Stimulated activated CD8-positive, alpha-beta memory T cell treated with anti-CD3 and anti-CD28 coated beads, Interleukin-4, amount 100 ng/mL, for 24 hours (primary cell): ENCODE data around the gene PRSS21.

Experiments
- DNase-seq: peaks from one replicate; pipeline ENCODE4 v3.0.0-alpha.2; 2020; ENCODE audit warnings: low read depth

Gene PRSS21

DNA sequence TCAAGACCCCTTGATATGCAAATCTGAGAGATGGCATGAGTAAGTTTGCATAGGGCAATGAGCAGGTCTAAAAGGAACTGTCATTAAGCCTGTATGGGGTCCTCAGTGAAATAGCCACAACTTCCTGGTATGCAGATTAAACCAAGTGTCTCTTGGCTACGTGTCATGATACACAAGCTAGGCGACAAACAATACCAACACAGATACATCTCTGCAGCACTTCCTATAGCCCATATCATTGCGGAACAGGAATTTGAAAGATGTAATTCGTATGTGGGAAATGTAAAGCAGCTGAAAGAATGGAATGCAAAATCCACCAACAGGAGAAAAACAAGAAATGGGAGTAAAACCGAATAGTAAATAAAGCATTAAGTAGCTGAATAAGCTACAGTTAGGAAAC, 28.1 kb downstream of the PRSS21 start:
- no peak for DNase-seq

GRCh38 chr16:2846511-2847310, 29.7 kb downstream of the PRSS21 start:
- no peak for DNase-seq

DNA sequence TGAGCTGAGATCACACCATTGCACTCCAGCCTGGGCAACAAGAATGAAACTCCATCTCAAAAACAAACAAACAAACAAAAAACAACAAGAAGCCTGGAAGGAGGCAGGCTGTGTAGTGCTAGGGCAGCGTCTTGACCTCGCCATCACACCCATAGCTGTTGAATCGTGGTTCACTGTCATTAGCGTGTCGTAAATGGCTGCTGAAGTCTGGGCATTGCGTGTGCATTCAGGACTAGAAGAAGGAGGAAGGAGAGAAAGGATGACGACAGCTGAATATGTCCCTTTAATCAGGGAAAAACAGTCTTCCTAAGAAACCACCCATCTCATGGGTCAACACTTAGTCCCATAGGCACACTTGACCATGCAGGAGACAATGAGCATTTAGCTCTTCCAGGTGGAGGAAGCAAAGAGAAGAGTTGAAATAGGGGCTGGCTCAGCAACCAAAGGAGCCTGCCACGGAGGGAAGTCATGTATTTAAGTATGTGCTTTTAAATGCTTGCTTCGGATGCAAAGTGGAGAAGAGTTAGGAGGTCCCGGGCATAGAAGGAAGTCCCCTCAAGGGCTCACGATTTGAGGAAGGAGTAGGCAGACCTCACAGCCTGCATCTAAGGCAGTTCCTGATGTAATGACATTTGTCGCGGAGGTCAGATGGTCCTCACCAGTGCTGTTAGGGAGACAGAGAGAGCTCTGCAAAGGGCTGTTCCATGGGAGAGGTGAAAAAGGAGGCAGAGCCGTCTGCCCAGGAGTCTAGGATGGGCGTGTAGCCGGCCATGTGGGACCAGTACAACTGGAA, 32.1 kb downstream of the PRSS21 start:
- DNase-seq = no peak

- no peak for DNase-seq
Measured at GRCh38 chr16:2852003-2852730, 35.1 kb downstream of the PRSS21 start.

- no peak for DNase-seq
Measured at GRCh38 chr16:2852731-2853507, 35.9 kb downstream of the PRSS21 start.

DNA sequence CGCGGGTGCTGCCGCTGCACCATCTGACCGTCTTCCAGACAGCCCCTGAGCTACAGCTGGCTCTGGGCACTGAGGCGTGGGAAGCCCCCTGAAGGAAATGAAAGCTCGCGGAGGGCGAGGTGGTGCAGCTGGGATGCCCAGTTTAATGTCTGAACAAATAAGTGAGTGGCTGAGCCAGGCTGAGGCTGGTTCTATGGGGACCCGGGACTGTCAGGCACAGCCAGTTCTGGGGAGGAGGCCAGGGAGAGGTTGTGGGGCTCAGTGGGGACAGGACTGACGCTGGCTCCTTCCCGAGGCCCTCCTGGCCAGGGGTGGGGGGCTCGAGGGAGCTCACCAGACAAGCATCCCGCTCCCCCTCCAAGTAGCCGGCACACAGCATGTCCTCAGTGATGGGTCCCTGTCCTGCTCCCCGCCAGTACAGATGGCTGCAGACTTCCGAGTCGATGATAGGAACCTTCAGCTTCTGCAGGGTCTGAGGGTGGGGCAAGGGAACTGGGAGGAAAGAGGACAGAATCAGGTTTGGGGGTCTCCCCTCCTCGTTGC, 36.6 kb downstream of the PRSS21 start:
- DNase-seq = no peak

DNA sequence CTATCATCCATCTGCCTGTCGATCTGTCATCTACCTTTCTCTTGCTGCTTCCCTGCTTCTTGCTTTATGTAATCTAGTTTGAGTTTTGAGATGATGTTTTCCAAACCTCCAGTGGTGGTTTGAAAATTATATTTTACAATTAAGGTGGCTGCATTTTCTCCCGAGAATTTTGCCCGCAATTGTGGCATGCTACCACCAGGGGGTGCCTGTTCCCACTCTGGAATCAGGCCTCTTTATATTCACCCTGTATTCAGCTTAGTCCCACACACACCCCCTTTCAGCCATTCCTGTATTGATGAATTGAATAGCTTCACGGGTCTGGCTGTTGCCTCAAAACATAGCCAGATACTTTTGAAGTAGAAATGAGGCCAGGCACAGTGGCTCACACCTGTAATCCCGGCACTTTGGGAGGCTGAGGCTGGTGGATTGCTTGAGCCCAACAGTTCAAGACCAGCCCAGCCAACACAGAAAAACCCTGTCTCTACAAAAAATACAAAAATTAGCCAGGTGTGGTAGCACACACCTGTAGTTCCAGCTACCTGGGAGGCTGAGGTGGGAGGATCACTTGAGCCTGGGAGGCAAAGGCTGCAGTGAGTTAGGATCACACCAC, 37.8 kb downstream of the PRSS21 start:
- DNase-seq = no peak

- no peak for DNase-seq
Measured at GRCh38 chr16:2855536-2855935, 38.5 kb downstream of the PRSS21 start.

DNA sequence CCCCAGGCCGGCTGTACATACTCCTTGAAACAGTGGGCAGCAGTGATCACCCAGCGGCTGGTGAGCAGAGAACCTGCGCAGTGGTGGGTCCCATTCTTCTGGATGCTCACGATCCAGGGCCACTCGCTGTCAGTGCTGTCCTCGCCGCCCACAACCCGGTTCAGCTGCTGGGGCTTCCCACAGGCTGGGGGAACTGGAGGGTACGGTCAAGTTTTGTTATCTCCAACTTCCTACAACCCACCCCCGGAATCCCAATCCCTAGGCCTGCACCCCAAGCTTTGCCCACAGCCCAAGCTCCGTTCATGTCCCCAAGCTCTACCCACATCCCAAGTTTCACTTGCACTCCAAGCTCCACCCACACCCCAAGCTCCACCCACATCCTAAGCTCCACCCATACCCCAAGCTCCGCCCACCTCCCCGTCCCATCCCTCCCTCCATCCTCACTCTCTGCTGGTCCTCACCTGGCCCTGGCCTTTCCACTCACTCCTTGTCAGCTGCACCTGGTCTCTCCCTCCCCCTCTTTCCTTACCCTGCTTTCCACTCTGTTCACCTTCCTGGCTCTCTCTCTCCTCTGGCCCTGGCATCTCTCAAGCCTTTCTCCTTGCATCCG, 39.1 kb downstream of the PRSS21 start:
- DNase-seq = no peak

- no peak for DNase-seq
Measured at GRCh38 chr16:2856686-2857450, 39.8 kb downstream of the PRSS21 start.

DNA sequence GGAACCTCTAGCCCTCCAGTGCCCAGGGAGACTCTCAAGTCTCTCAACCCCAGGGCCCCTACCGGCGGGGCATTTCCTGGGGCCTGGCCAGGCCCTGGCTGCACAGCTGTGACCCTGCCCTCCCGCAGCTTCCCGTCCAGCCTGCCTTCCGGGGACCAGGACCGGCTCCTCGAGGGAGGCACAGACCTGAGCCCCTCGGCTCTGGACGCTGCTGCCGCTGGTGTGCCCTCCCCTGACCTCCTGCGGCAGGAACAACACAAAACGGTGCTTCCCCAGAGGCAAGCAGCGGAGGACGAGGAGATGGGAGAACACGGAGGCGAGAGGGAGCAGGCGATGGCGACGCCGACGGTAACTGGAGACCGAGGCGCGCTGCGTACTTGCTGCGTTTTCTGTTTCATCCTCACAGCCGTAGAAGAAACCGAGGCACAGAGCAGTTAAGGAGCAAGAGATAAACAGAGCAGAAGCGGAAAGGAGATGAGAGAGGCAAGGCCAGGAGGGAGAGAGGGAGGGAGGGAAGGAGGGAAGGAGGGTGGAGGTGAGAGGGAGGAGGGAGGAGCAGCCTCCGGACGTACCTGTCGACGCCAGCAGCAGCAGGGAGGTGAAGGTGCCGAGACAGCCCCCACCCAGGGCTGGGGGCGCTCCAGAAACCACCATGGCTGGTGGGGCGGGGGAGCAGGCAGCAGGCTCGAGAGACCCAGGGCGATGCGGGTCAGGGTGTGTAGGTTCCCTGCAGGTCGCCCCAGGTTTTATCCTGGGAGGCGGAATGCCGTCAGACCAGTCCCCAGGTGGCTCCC, 40.6 kb downstream of the PRSS21 start, which contains the start of gene PRSS22:
TSS of gene PRSS22 (minus strand) at position 720 of the 794 bp plus-strand sequence. CDS start at position 654, 66 bp downstream.
- no peak for DNase-seq

GRCh38 chr16:2858245-2859025, 41.4 kb downstream of the PRSS21 start:
- no peak for DNase-seq

DNA sequence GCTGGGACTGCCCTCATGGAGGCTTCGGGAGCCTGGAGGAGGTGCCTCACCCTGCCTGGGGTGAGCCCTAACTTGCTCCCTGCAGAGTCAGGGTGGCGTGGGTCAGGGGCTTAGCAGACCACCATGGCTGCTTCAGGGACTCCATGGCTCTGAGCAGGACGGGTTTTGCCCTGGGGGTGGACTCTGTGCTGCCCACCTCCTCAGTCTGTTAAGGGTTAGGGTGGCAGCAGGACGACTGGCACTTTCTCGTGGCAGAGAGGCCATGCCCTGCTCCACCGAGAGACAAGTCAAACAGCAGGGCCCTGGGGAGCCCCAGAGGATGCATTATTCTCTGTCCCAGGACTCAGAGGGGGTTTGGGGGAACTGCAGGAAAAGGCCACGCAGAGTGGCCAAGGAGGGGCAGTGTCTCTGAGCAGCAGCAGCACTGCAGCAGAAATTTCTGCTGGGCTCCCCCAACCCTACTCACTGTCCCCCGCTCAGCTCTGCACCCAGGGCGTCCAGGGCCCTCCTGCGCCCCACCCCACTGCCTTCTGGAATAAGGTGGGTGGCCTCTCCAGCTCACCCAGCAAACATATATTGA, 42.7 kb downstream of the PRSS21 start:
- DNase-seq = no peak

DNA sequence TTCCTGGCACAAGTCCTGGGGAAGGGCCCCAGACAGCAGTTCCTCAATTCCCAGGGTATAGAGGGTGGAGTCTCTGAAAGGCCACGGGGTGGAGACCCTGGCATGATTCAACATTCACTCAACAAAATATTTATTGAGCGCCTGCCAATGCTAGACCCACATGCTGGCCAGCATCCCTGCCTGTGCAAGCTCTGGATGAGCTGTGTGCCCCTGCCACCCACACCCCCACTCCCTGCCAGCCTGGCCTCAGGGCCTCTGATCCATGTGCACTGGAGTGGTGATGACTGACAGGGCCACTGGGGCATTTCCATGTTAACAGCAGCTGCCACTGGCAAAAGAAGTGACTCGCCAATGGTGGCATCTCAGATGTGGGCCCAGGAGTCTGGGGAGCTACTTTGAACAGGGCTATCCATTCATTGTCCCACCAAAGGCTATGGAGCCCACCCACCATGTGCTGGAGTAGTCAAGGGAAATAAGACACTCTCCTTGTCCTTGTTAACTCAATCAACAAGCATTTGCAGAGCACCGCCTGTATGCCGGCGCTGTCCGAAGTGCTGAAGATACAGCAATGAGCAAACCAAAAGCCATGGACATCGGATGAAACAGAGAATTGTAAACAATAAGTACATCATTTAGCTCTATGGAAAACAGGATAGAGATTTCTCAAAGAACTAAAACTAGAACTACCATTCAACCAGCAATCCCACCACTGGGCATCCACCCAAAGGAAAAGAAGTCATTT, 44.0 kb downstream of the PRSS21 start:
- DNase-seq = no peak

DNA sequence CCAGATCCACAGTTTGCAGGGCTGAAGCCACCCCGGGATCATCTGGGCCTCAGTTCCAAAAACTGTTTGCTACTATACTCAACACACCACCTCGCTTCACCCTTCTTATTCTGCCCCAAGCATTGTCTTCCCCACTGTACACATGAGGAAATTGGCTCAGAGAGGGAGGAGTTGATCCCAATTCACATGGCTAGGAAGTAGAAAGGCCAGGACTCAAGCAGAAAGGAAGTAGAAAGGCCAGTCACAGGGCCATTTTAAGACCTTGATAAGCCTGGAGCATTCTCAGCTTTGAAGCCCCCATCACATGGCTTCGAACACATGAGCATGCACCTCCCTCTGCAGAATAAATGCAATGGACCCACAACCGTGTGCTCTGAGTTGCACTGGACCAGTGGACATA, 48.6 kb downstream of the PRSS21 start:
- no peak for DNase-seq

DNA sequence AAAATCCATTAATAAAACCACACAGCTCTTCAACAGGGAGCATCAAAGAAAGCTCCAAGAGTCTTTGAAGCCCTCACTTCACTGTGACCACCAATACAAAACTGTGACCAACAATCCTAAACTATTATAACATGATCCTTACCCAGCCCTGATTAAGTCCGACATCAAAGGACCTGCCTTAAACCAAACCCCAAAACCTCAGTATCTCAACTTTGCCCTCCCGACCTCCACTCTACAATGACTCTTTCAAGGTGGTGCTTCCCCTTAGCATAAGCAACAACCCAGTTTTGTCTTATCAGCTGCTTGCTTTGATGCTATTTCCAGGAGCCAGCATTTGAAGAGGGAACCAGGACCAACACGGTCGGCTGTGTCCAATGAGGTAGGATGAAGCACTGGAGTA, 49.4 kb downstream of the PRSS21 start:
- DNase-seq = no peak

GRCh38 chr16:2867661-2867986, 50.6 kb downstream of the PRSS21 start:
- no peak for DNase-seq
